CD1c-positive myeloid dendritic cell (primary cell): ENCODE data around the gene C1orf159.

Source experiments
- DNase-seq: peaks from one replicate; pipeline ENCODE4 v3.0.0-alpha.2; 2016; ENCODE audit errors: extremely low spot score

C1orf159 gene

DNA sequence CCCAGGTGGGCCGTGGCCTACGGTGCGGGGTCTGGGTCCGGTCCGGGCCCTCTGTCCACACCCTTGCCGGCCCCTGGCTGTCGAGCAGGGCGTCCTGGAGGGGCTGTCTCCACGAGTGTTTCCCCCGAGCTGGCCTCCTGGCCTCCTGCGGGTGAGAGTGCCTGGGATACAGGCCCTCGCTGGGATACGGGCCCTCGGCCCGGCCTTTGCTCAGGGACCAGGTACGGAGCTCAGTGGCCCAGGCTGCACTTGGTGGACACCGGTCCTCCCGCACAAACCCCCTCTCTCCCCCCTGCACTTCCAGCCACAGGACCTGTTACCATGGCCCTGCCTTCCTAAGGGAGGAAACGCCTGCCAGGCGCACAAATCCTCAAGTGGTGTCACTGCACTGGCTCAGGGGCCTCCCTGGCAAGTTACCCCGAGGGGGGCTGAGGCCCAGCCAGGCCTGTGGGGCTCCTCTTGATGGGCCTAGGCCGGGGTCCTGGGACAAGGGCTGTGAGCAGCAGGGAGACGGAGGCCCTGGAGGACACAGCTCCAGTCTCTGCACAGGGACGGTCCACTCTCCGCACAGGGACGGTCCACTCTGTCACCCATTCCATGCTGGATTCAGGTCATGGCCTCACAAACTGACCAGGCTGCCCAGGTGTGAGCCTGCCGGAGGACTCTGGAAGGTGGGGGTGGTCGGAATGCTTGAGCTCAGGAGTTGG lies 23.6 kb downstream of the C1orf159 start:
- no peak for DNase-seq

DNA sequence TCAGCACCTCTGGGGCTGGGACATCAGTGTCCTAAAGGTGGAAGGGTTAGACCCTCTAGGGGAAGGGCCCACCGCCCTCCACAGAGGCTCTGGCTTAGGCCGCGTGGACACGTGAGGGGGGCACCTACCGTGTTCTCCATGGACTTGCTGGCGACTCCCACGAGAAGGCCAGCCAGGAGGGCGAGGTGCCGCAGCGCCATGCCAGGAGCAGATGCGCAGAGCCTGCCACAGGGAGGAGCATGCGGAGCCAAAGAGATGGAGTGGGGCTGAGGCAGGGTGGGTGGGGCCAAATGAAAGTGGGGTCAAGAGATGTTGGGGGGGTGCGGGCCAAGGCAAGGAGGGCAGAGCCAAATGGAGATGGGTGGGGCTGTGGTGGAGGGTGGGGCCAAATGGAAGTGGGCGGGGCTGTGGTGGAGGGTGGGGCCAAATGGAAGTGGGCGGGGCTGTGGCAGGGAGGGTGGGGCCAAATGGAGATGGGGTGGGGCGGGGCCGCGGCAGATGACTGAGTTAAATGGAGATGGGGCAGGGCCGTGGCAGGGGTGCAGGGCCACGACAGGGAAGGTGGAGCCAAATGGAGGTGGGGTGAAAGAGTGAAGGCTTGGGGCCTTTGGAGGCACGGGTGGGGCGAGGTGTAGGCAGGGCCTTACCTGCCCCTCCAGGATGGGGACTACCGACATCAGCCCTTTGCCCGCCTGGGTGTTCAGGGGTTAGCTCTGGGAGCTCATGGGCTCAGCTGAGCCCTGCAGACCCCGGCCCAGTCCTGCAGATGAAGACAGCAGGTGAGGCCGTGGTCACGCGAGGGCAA lies 24.3 kb downstream of the C1orf159 start:
- DNase-seq, result no peak

DNA sequence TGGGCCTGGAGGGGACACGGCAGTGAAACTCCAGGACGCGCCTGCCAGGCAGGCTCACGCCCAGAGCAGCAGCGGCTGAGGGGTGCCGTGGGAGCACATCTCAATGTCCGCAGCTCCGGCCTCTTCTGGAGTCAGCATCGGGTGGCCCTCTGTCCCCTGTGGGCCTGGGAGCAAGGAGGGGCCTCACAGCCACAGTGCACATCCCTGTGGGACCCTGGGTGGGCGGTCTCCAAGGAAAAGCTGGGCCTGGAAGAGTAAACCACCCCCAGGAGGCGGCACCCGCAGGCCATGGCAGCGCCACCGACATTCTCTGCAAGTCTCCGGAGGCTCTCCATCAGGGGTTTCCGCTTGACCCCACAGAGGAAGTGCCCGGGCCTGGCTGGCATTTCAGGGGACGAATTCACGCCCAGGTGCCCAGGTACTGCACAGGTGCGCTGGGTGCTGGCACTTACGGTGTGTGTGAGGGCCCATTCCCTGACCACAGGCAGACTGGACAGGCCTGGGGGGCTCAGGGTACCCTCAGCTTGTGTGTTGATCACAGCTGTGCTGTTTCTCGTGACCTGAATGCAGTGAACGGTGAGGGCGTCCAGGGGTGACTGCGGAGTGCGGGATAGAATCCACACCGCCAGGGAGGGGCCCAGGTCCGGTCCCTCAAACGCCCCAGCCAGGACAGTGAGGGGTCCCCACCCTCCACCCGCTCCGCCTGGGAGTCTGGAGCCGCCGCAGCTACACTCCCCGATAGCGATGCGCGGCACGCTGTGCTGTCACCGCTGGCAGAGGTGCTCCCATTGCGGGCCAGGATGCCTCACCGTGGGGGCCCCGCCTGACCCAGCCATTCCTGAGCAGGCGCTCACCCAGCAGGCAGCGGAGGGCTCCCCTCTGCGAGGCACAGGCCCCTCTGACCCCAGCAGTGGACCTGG lies 25.2 kb downstream of the C1orf159 start:
- no peak for DNase-seq

DNA sequence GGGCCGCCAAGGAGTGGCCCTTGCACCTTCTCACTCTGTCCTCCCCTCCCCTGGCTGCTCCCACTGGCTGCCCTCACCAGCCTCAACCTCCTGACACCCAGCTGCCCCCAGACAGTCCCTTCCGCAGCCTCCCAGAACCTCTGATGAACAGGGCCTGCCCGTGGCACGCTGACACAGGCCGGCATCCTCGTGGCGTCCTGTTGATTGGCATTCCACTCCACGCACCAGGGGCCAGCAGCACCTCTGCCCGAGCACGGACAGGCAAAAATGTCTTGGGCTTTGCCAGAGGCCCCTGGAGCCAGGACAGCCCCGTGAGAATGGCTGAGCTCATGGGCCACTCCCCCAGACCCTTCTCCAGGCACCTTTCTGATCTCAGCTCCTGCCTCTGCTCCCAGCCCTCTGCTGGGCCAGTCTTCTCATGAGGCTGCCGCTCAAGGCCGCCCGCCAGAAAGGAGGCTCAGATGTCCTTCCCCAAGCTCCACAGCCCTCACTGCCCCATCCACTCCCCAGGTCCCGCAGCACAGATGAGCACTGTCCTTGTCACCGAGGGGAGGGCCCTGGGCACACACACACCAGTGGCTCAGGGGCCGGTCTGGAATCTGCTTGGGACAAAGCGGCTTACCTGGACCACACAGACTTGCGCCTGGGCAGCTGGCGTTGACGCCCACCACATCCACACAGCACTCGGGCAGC lies 26.0 kb downstream of the C1orf159 start:
- no peak for DNase-seq

DNA sequence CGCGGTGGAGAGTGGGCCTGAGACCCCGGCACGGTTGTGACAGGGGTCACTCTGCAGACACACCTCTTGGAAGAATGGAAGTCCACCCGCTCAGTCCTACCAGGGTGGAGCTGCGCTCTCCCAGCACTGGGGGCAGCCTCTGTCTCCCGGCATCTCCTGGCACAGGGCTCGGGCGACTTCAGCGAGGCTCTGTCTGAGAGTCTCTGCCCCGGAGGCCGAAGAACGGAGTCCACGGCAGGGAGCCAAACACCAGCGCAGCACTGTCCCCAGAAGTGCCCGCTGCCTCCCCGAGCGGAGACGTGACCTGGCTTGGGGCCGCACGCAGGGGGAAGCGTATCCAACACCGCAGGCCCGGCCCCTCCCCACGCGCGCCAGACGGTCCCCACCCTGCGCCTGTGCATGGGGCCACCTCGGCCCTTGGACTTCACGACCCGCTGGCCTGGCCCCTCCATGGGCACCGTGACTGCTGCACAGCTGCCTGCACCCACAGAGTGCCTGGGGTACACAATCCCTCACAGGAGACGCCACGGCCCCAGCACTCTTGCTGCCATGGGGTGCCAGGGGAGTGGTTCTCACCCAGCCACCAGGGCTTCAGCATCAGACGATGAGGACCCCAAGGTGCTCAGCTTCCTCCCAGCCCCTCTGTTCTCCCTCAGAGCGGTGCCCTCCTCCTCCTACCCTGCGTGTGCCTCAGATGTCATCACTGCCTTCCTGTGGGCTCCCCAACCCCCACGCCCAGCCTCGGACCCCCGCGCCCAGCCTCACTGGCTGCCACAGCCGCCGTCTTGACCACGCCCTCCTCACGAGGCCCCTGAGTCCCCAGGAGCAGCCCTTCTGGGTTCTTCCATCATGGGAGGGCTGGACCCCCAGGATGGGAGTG lies 26.8 kb downstream of the C1orf159 start:
- no peak for DNase-seq

DNA sequence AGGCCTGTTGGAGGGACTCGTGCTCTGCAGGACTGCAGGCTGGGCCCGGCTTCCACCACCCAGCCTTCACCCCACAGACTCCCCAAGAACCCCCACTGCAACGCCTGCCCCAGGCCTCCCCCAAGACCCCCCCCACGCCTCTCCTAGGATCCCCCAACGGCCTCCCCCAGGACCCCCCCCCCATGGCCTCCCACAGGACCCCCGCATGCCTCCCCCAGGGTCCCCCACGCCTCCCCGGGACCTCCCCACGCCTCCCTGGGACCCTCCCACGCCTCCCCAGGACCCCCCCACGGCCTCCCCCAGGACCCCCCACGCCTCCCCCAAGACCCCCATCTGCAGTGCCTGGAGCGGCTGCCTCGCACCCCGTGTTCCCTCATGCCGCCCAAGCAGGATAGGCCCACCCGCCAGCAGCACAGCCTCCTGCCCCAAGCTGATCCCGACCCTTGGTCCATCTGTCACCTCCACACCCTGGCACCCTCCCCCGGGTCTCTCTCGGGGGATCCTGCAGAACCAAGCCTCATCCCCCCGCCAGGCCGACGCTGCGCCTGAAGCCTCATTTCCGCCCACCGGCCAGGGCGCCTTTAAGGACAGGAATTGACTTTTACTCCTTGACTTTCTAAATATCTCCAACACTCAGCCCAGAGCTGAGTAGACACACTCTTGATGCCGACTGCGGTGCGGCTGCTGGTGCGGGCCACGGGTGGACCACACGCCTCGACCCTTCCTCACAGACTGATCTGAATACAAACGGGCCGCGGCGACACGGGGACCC lies 27.7 kb downstream of the C1orf159 start:
- DNase-seq, result no peak

DNA sequence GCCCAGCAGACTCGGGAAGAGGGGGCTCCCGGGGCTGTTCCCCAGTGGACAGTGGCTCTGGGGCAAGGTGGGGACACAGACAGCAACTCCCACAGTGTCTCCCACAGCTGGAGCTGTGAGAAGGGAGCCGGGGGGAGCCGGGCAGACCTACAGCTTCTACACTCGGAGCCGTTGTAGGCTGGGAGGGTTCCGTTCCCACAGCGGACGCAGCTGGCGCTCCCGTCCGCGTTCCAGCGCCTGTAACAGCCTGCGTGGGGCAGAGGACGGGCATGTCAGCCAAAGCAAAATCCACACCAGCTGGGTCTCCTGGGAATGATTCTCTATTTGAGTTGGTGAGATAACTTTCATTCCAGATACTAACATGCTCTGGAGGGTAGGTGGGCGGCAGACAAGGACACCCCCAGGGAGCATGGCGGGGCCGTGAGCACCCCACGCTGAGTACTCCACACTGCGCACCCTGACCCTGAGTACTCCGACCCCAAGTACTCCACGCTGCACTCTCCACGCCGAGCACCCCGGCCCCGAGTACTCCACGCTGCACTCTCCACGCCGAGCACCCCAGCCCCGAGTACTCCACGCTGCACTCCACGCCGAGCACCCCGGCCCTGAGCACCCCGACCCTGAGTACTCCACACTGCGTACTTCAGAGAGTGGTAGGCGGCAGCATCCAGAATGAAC lies 28.4 kb downstream of the C1orf159 start:
- DNase-seq, result no peak

DNA sequence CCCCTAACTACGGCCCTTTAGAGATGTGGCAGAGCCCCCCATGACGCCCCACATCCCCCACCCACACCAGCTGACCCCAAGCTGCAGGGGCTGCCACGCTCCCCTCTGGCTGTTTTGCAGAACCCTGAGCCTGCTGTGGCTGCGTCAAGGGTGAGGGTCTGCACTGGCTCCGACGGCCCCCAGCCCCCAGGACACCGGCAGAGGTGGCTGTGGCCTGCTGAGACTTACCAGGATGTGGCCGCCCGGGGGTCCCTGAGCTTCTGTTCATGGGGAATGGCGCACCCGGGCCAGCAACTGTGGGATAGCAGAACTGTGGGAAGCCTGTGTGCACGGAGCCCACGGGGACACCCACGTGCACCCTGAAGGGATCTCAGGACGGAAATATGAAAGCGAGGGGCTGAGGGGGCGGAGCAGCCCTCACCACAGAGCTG lies 29.0 kb downstream of the C1orf159 start:
- DNase-seq, result no peak

DNA sequence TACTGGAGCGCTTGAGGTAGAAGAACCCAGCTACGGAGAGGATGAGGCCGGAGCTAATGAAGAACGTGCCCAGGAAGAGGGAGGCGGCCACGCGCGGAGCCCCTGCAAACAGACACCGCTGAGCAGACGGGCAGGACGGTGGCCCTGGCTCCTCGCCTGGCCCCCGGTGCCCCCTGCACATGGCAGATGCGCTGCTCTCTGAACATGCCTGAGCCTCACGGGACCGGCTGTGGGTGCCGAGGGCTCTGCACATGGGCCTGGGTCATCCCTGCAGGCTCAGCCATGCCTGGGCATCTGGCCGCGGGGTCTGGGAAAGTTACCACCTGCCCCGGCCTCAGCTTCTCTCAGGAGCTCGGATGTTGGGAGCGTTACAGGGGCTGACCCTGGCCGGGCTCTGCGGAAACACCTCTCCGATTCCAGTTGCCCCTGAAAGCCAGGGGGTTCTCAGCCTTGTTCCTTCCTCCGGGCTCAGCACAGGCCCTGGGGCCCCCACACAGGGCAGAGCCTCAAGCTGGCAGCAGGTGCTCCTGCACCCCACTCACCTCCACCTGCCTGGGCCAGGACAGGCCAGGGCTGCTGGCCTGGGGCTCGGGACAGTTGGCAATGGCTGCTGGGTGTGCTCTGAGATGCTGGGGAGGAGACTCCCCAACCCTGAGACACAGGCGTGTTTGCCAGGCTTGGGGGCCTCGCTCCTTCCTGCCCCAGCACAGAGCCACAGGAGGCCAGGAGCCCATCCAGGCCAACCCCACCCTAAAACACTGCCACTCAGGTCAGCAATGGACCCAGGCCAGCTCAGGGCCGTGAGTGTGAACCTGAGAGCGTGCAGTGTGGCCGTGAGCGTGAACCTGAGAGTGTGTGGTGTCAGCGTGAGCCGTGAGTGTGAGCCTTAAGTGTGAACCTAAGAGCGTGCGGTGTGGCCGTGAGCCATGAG lies 29.7 kb downstream of the C1orf159 start:
- no peak for DNase-seq

DNA sequence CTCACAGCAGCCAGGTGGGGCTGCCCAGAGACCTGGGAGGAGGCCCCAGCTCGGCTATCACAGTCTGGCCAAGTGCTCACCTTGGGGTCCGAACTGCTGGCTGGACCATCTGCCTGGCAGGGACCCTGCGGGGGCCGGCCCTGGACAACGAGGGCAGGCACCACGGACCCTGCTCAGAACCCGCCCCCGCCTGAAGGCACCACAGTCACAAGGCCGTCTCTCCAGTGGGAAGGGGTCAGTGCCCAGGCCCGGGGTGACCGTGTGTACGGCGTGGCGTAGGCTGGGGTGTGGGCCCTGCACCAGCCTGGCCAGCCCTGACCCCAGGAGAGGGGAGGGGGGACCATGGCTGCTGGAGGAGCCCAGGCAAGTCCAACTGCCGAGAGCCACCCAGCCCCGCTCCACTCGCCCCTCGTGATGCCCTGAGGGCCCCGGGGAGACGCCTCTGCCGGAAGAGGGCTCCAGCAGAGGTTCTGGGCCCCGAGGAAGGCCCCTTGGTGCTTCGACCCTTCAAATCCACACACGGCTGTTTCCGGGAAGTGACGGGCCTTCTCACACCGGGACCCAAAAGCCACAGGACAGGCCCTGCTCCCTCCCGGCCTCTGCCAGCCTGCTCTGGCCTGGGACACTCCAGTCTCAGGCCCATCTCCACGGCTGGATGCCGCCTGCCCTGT lies 30.6 kb downstream of the C1orf159 start:
- DNase-seq, result no peak

DNA sequence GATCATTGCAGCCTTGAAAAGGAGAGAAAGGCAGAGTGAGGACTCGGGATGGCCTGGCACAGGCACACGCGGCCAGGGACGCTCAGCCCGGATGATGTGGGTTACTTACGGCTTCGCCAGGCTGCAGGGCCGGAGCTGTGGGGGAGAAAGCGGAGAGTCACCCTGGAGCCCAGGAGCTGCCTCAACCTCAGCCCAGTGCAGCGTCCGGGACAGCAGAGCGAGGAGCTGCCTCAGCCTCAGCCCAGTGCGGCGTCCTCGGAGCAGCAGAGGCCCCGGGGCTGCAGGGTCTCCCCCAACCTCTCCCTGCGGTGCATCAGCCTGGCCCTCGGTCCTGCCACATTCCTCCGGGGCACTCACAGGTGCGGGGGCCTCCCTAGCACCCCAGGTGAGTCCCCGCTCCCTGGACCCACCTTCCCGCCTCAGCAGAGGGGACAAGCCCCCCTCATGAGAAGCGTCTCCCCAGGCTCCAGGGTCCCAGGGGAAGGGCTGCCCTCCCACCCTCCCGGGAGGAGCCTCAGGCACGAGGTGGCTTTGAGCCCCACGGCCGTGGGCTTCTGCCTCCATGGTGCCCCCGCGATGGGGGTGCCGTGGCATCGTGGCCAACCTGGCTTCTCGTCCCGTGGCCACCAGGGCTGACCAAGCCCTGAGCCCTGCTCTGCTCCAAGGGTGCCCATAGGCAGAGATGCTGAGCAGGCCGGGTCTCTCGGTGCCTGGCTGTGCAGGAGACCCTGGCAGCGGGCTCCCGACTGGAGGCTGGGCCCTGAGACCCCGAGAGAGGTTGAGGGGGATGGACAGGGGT lies 31.3 kb downstream of the C1orf159 start:
- DNase-seq, result no peak

DNA sequence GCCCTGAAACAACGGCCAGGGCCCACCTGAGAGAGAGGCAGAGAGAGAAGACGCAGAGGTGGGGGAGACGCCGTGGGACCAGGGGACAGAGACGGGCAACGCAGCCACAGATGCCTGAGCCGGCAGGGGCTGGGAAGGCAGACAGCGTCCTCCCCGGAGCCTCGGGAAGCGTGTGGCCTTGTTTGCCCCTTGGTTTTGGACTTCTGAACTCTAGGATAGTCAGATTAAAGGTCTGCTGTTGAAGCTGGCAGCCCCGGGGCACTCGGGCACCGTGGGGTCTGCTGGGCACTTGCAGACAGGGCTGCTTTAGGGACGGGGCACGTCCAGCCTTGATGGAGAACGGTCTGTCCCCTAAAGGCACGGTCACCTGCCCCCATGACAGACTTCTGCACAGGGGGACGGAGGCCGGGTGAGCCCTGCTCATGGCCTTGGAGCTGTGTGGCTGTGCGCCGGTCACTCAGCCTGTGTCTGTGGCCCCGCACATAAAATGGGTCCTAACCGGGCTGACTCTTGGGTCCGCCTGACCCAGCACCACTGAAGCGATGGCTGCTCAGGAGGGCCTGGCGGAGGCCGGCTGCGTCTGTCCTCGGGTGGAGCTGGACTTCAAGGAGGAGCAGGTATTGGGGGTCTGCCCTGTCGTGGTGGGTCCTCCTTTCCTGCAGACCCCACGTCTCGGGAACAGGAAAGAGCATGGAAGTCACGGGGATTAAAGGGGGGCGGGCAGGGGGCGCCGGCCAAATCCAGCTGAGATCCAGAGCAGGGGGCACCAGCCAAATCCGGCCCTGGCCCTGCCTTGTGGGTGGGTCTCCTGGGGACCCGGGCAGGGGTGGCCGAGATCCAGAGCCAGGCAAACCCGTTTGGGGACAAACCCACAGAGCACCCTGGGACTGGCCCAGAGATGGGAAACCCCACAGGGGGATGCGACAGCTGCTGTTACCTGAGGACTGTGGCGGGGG lies 32.2 kb downstream of the C1orf159 start:
- no peak for DNase-seq

DNA sequence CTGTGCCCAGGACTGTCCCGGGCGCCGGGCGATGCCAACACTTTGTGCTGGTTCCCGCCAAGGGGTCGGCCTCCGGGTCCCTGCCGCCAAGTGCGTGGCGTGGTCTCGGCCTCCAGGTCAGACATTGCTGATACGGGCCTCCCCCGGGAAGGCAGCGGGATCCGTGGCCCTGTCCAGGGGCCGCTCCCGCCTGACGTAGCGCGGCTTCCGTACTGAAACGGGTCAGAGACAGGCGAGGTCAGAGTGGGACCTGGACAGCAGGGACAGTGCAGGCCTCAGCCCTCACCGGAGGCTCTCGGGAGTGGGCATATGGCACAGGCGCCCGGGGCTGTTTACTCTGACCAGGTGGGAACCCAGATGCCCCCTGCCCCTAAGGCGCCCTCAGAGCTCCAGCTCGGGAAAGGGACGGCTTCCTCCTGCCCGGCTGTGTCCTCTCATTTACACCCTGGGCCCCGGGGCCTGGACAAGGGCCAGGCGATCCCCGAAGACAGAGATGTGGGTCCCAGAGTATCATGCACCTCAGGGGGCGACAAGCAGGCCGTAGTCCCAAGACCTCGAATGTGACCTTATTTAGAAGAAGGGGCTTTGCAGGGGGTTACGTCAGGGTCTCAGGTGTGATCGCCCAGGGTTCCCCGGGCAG lies 33.0 kb downstream of the C1orf159 start:
- DNase-seq, result no peak

DNA sequence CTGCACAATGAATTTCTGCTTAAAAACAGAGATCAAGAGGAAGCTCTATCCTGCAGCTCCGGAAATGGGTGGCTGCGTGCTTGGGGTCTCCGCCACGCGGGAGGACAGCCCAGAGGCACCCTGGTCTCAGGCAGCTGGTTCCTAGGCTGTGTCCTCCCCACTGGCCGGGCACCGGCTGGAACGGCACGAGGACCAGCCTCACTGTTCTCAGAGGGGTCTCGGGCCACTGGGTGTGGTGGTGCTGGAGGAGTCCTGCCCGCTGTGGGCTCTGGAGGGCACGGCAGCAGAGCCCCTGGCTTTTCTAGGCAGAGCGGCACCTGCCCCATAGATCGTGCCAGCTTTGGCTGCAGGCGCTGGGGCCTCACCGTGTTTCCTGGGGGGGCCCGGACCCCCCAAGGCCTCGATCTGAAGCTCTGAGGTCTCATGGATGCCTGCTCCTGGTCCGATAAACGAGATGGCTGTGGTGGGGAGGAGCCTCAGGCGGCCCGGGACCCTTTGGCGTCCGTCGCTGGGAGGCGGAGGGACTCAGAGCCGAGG lies 33.6 kb downstream of the C1orf159 start:
- DNase-seq, result no peak
